PC-3 (cell line): ENCODE measurements around the gene SUGCT. TPM values are rescaled to one million over a fixed set of nuclear protein-coding genes. Genes with fewer than 3 reads are reported as not detected.

Experiments
- ATAC-seq: fragments of 200-7000 bp; cut with Tn5 transposase; 2 replicates; pipeline ENCODE4 v1.9.1; 2020; ENCODE audit warnings: mild to moderate bottlenecking, moderate library complexity
- BruUV-seq: library from RNA; stranded (reverse); fragments of 400-500 nt; replicated peaks from 2 replicates; lab custom pipeline; 2021; lab: Mats Ljungman, UMichigan
- CTCF ChIA-PET: fragments of 300-600 bp; sonication (Branson Sonifier 250); formaldehyde crosslinking; loops from one replicate; lab custom pipeline; 2022; ENCODE audit warnings: antibody characterized with exemption; lab: Charles Lee
- POLR2A ChIA-PET: fragments of 300-600 bp; sonication (Branson Sonifier 250); formaldehyde crosslinking; loops from one replicate; lab custom pipeline; 2022; ENCODE audit warnings: antibody characterized with exemption; ENCODE audit not compliant: unreplicated experiment; lab: Charles Lee
- DNase-seq: peaks from one replicate; pipeline ENCODE4 v3.0.0-alpha.2; 2015
- H2AFZ ChIP-seq: fragments of 300-600 bp; sonication (generic); 2 replicates; pipeline ENCODE4 v1.6.0; 2016; ENCODE audit warnings: antibody characterized with exemption, low read length
- H3F3A ChIP-seq: fragments of 300-600 bp; sonication (generic); one replicate; pipeline ENCODE4 v1.6.0; 2017; ENCODE audit warnings: antibody characterized with exemption, low read length, control low read depth, mild to moderate bottlenecking; ENCODE audit not compliant: unreplicated experiment
- H3K27ac ChIP-seq: fragments of 300-600 bp; sonication (generic); 2 replicates; pipeline ENCODE4 v1.5.1; 2016; ENCODE audit warnings: mild to moderate bottlenecking, low read length
- H3K27me3 ChIP-seq: fragments of 300-600 bp; sonication (generic); 2 replicates; pipeline ENCODE4 v1.6.1; 2016; ENCODE audit warnings: low read length, mixed read lengths
- H3K36me3 ChIP-seq: fragments of 300-600 bp; sonication (generic); 2 replicates; pipeline ENCODE4 v1.6.1; 2016; ENCODE audit warnings: low read depth, mixed run types, low read length, mixed read lengths
- H3K4me1 ChIP-seq: fragments of 300-600 bp; sonication (generic); 2 replicates; pipeline ENCODE4 v1.5.1; 2016; ENCODE audit warnings: low read length; ENCODE audit not compliant: insufficient read depth
- H3K4me2 ChIP-seq: fragments of 300-600 bp; sonication (generic); 2 replicates; pipeline ENCODE4 v1.6.0; 2016; ENCODE audit warnings: low read length
- H3K4me3 ChIP-seq: fragments of 300-600 bp; sonication (generic); 2 replicates; pipeline ENCODE4 v1.5.1; 2016; ENCODE audit warnings: mild to moderate bottlenecking, low read length, mixed read lengths
- H3K79me2 ChIP-seq: fragments of 300-600 bp; sonication (generic); 2 replicates; pipeline ENCODE4 v1.6.1; 2017; ENCODE audit warnings: low read length, mixed read lengths
- H3K9ac ChIP-seq: fragments of 300-600 bp; sonication (generic); 2 replicates; pipeline ENCODE4 v1.6.0; 2016; ENCODE audit warnings: mild to moderate bottlenecking, low read length
- H3K9me2 ChIP-seq: fragments of 300-600 bp; sonication (generic); replicated peaks from 2 replicates; pipeline ENCODE4 v1.6.1; 2016; ENCODE audit warnings: mixed run types, low read length, mixed read lengths
- H3K9me3 ChIP-seq: fragments of 300-600 bp; sonication (generic); 2 replicates; pipeline ENCODE4 v1.6.1; 2016; ENCODE audit warnings: low read length, mixed read lengths
- H4K20me1 ChIP-seq: fragments of 300-600 bp; sonication (generic); 2 replicates; pipeline ENCODE4 v1.6.1; 2016; ENCODE audit warnings: low read length, mixed read lengths
- EZH2 ChIP-seq: fragments of 300-600 bp; sonication (generic); IDR thresholded peaks from one replicate; pipeline ENCODE4 v1.6.1; 2017; ENCODE audit warnings: antibody characterized with exemption, mild to moderate bottlenecking, low read length; ENCODE audit not compliant: unreplicated experiment
- EZH2phosphoT487 ChIP-seq: fragments of 300-600 bp; sonication (generic); IDR thresholded peaks from 2 replicates; pipeline ENCODE4 v1.6.1; 2018; ENCODE audit warnings: mild to moderate bottlenecking, antibody characterized with exemption, low read length, borderline replicate concordance
- intact Hi-C: fragments of 100-400 bp; cut with micrococcal nuclease; formaldehyde crosslinking; loops from 2 replicates; pipeline ENCODE4 v1.9.0; 2023
- total RNA-seq: library from RNA; depleted of rRNA; stranded (reverse); fragments of >200 nt; gene quantifications from 2 replicates; pipeline ENCODE4 v1.2.3, GENCODE V29; 2014
- TF ChIP-seq, protein P1 (sequence below): fragments of 300-600 bp; sonication (generic); conservative IDR thresholded peaks from 2 replicates; pipeline ENCODE4 v1.5.1; 2017; ENCODE audit warnings: antibody characterized with exemption, low read depth, mild to moderate bottlenecking, low read length

The SUGCT gene
- total RNA-seq, 1 experiment from 2014 or later, result 2.9 TPM

- no peak overlapping the region for H3K4me3 ChIP-seq
- H3F3A ChIP-seq, result no peaks in the 10 kb centered on the region
- no TSS peak for BruUV-seq
- no peaks in the 10 kb centered on the region for H3K27me3 ChIP-seq
- ATAC-seq (no peak), DNase-seq (peak; percentile 4)
- no peak overlapping the region for H3K9ac ChIP-seq
- peaks cover 11% of the 10 kb centered on the region for H3K4me1 ChIP-seq
- TF ChIP-seq EZH2, result no peak
- TF ChIP-seq, protein P1, sequence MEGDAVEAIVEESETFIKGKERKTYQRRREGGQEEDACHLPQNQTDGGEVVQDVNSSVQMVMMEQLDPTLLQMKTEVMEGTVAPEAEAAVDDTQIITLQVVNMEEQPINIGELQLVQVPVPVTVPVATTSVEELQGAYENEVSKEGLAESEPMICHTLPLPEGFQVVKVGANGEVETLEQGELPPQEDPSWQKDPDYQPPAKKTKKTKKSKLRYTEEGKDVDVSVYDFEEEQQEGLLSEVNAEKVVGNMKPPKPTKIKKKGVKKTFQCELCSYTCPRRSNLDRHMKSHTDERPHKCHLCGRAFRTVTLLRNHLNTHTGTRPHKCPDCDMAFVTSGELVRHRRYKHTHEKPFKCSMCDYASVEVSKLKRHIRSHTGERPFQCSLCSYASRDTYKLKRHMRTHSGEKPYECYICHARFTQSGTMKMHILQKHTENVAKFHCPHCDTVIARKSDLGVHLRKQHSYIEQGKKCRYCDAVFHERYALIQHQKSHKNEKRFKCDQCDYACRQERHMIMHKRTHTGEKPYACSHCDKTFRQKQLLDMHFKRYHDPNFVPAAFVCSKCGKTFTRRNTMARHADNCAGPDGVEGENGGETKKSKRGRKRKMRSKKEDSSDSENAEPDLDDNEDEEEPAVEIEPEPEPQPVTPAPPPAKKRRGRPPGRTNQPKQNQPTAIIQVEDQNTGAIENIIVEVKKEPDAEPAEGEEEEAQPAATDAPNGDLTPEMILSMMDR, result no peak
- TF ChIP-seq EZH2phosphoT487, result no peak
- H4K20me1 ChIP-seq, result no peaks in the 10 kb centered on the region
- POLR2A ChIA-PET, result no interaction called here
- no peaks in the 10 kb centered on the region for H3K9me2 ChIP-seq
- no peak overlapping the region for H3K4me2 ChIP-seq
- no peaks in the 10 kb centered on the region for H3K9me3 ChIP-seq
- CTCF ChIA-PET, result no interaction called here
- no peaks in the 10 kb centered on the region for H3K79me2 ChIP-seq
- intact Hi-C loops, result no loop called here
- no peak overlapping the region for H2AFZ ChIP-seq
- H3K36me3 ChIP-seq, result no peaks in the 10 kb centered on the region
- no peak overlapping the region for H3K27ac ChIP-seq
These were observed 476.5 kb downstream of the SUGCT start for GRCh38 chr7:40611095-40611871.

DNA sequence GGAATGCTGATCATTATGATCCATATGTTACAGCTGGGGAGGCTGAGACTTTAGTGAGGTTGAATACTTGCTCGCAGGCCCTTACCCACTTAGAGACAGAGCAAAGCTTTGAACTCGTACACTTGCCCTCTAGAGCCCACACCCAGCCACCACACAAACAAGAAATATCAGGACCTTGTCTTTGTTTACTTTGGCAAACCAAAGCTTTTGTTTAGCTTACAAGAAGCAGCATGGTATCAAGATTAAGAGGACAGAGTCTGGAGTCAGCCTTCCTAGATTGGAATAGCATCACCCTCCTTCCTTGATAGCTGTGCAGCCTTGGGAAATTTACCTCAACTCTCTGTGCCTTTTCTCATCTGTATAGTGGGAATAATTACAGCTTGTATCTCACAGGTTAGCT is 477.5 kb downstream of the SUGCT start:
- Histone ChIP-seq H3K4me2 (no peak overlapping the region), H3K79me2 (no peaks in the 10 kb centered on the region), H3K9me2 (no peaks in the 10 kb centered on the region), H3F3A (no peaks in the 10 kb centered on the region), H3K9ac (no peak overlapping the region), H3K4me1 (peaks cover 11% of the 10 kb centered on the region), H4K20me1 (no peaks in the 10 kb centered on the region), H3K27ac (no peak overlapping the region), H3K9me3 (no peaks in the 10 kb centered on the region), H3K36me3 (no peaks in the 10 kb centered on the region), H3K4me3 (no peak overlapping the region), H3K27me3 (no peaks in the 10 kb centered on the region), H2AFZ (no peak overlapping the region)
- DNase-seq, result no peak
- intact Hi-C loops, result no loop called here
- TF ChIP-seq EZH2phosphoT487, result no peak
- no peak for ATAC-seq
- ChIA-PET POLR2A (no interaction called here), CTCF (no interaction called here)
- BruUV-seq, result no TSS peak

GRCh38 chr7:40619647-40620046 is 484.8 kb downstream of the SUGCT start:
- intact Hi-C loops, result no loop called here
- no peaks in the 10 kb centered on the region for H4K20me1 ChIP-seq
- no peak for ATAC-seq

More at GRCh38 chr7:40619647-40620046, 484.8 kb downstream of the SUGCT start:
- ChIA-PET POLR2A (interaction anchor here (0.7 kb wide), 1 partner anchor 82 kb away, joined by 5 read pairs; no protein-coding TSS in a partner anchor), CTCF (no interaction called here)
- BruUV-seq, result no TSS peak
- no peaks in the 10 kb centered on the region for H3K9me3 ChIP-seq
- H3F3A ChIP-seq, result no peaks in the 10 kb centered on the region
- no peak overlapping the region for H3K9ac ChIP-seq
- H3K79me2 ChIP-seq, result no peaks in the 10 kb centered on the region
- TF ChIP-seq EZH2, result no peak
- TF ChIP-seq, protein P1, result no peak
- TF ChIP-seq EZH2phosphoT487, result no peak
- DNase-seq, result no peak
- H3K36me3 ChIP-seq, result no peaks in the 10 kb centered on the region
- no peak overlapping the region for H3K4me3 ChIP-seq
- H3K9me2 ChIP-seq, result no peaks in the 10 kb centered on the region
- no peak overlapping the region for H3K27ac ChIP-seq
- no peak overlapping the region for H2AFZ ChIP-seq
- no peak overlapping the region for H3K4me2 ChIP-seq
- no peaks in the 10 kb centered on the region for H3K4me1 ChIP-seq
- no peaks in the 10 kb centered on the region for H3K27me3 ChIP-seq
